ENCODE measurements around the gene RECQL5. TPM values are rescaled to one million over a fixed set of nuclear protein-coding genes. Genes with fewer than 3 reads are reported as not detected.

RECQL5 gene
- 22.7 TPM for polyA plus RNA-seq (2012; ENCODE audit: missing spikeins)

- FAIRE-seq (peak; percentile 95), DNase-seq (ENCODE audit: insufficient read length) (peak; percentile 73)
- TF ChIP-seq POLR2AphosphoS5 (IDR thresholded peaks at IDR 0.05; ENCODE audit: low read depth, low read length) (peak; percentile 86), POLR2A (IDR thresholded peaks at IDR 0.05; ENCODE audit: low read depth, low read length) (peak; percentile 76), TAF1 (IDR thresholded peaks at IDR 0.05; ENCODE audit: borderline replicate concordance, low read depth, low read length) (no peak)
Measured at GRCh38 chr17:75666959-75667790, at the start of gene RECQL5, which contains the start of gene SAP30BP. Gene RECQL5 (minus strand): TSS chr17:75667154. CDS start chr17:75666557, 597 bp downstream. Gene SAP30BP (plus strand): TSS chr17:75667338. CDS start chr17:75667373, 35 bp downstream.

GRCh38 chr17:75712446-75712845, 45.5 kb upstream of the RECQL5 start:
- TF ChIP-seq POLR2AphosphoS5 (IDR thresholded peaks at IDR 0.05; ENCODE audit: low read depth, low read length): no peak
- TF ChIP-seq TAF1 (IDR thresholded peaks at IDR 0.05; ENCODE audit: borderline replicate concordance, low read depth, low read length): no peak
- TF ChIP-seq POLR2A (IDR thresholded peaks at IDR 0.05; ENCODE audit: low read depth, low read length): no peak
- no peak for FAIRE-seq
- no peak for DNase-seq (ENCODE audit: insufficient read length)

- no peak for TF ChIP-seq POLR2A (IDR thresholded peaks at IDR 0.05; ENCODE audit: low read depth, low read length)
- TF ChIP-seq POLR2AphosphoS5 (IDR thresholded peaks at IDR 0.05; ENCODE audit: low read depth, low read length): no peak
- no peak for TF ChIP-seq TAF1 (IDR thresholded peaks at IDR 0.05; ENCODE audit: borderline replicate concordance, low read depth, low read length)
- no peak for DNase-seq (ENCODE audit: insufficient read length)
- no peak for FAIRE-seq
Measured at GRCh38 chr17:75707079-75707571, 40.2 kb upstream of the RECQL5 start.

- DNase-seq (ENCODE audit: insufficient read length) (no peak), FAIRE-seq (no peak)
- no peak for TF ChIP-seq POLR2AphosphoS5 (IDR thresholded peaks at IDR 0.05; ENCODE audit: low read depth, low read length)
- TF ChIP-seq TAF1 (IDR thresholded peaks at IDR 0.05; ENCODE audit: borderline replicate concordance, low read depth, low read length): no peak
- TF ChIP-seq POLR2A (IDR thresholded peaks at IDR 0.05; ENCODE audit: low read depth, low read length): no peak
Measured at GRCh38 chr17:75706042-75706728, 39.2 kb upstream of the RECQL5 start.

- FAIRE-seq (no peak), DNase-seq (ENCODE audit: insufficient read length) (no peak)
Measured at GRCh38 chr17:75704963-75705875, 38.3 kb upstream of the RECQL5 start.

GRCh38 chr17:75703591-75703990, 36.6 kb upstream of the RECQL5 start:
- TF ChIP-seq TAF1 (IDR thresholded peaks at IDR 0.05; ENCODE audit: borderline replicate concordance, low read depth, low read length) (no peak), POLR2A (IDR thresholded peaks at IDR 0.05; ENCODE audit: low read depth, low read length) (no peak), POLR2AphosphoS5 (IDR thresholded peaks at IDR 0.05; ENCODE audit: low read depth, low read length) (no peak)
- DNase-seq (ENCODE audit: insufficient read length) (no peak), FAIRE-seq (no peak)

More at GRCh38 chr17:75704963-75705875, 38.3 kb upstream of the RECQL5 start:
- no peak for TF ChIP-seq TAF1 (IDR thresholded peaks at IDR 0.05; ENCODE audit: borderline replicate concordance, low read depth, low read length)
- TF ChIP-seq POLR2A (IDR thresholded peaks at IDR 0.05; ENCODE audit: low read depth, low read length): no peak
- no peak for TF ChIP-seq POLR2AphosphoS5 (IDR thresholded peaks at IDR 0.05; ENCODE audit: low read depth, low read length)

GRCh38 chr17:75703191-75703590, 36.2 kb upstream of the RECQL5 start:
- FAIRE-seq: no peak
- TF ChIP-seq POLR2AphosphoS5 (IDR thresholded peaks at IDR 0.05; ENCODE audit: low read depth, low read length): no peak
- TF ChIP-seq TAF1 (IDR thresholded peaks at IDR 0.05; ENCODE audit: borderline replicate concordance, low read depth, low read length): no peak
- TF ChIP-seq POLR2A (IDR thresholded peaks at IDR 0.05; ENCODE audit: low read depth, low read length): no peak
- no peak for DNase-seq (ENCODE audit: insufficient read length)

GRCh38 chr17:75701288-75701687, 34.3 kb upstream of the RECQL5 start:
- no peak for FAIRE-seq
- DNase-seq (ENCODE audit: insufficient read length): no peak
- TF ChIP-seq POLR2A (IDR thresholded peaks at IDR 0.05; ENCODE audit: low read depth, low read length) (no peak), POLR2AphosphoS5 (IDR thresholded peaks at IDR 0.05; ENCODE audit: low read depth, low read length) (no peak), TAF1 (IDR thresholded peaks at IDR 0.05; ENCODE audit: borderline replicate concordance, low read depth, low read length) (no peak)

GRCh38 chr17:75698659-75699058, 31.7 kb upstream of the RECQL5 start:
- FAIRE-seq (no peak), DNase-seq (ENCODE audit: insufficient read length) (no peak)
- no peak for TF ChIP-seq POLR2AphosphoS5 (IDR thresholded peaks at IDR 0.05; ENCODE audit: low read depth, low read length)
- TF ChIP-seq POLR2A (IDR thresholded peaks at IDR 0.05; ENCODE audit: low read depth, low read length): no peak
- no peak for TF ChIP-seq TAF1 (IDR thresholded peaks at IDR 0.05; ENCODE audit: borderline replicate concordance, low read depth, low read length)

- no peak for DNase-seq (ENCODE audit: insufficient read length)
- FAIRE-seq: no peak
Measured at GRCh38 chr17:75697651-75698291, 30.8 kb upstream of the RECQL5 start.

More at GRCh38 chr17:75697651-75698291, 30.8 kb upstream of the RECQL5 start:
- no peak for TF ChIP-seq POLR2AphosphoS5 (IDR thresholded peaks at IDR 0.05; ENCODE audit: low read depth, low read length)
- TF ChIP-seq POLR2A (IDR thresholded peaks at IDR 0.05; ENCODE audit: low read depth, low read length): no peak
- no peak for TF ChIP-seq TAF1 (IDR thresholded peaks at IDR 0.05; ENCODE audit: borderline replicate concordance, low read depth, low read length)

Measured in GM12892 (cell line).